ENCODE results near the gene ASIC1. TPM values are rescaled to one million over a fixed set of nuclear protein-coding genes. Genes with fewer than 3 reads are reported as not detected.

Gene ASIC1
- total and polyA plus RNA-seq, 2 experiments from 2014 or later, result 0.76 to 1.5 TPM

- no peak overlapping the region for H3K27ac ChIP-seq (ENCODE audit: low read depth)
- no peak overlapping the region; the same call in 2 of the 3 replicates for H3K4me3 Mint-ChIP-seq
These were observed 31.4 kb downstream of the ASIC1 start for GRCh38 chr12:50088577-50089335.

GRCh38 chr12:50089730-50090129 is 32.3 kb downstream of the ASIC1 start:
- Histone ChIP-seq H3K4me3 (no peak overlapping the region), H3F3A (replicated peaks; ENCODE audit: low read depth) (peaks cover 31% of the 10 kb centered on the region), H3K4me1 (ENCODE audit: insufficient read depth) (no peaks in the 10 kb centered on the region; the same call in 1 of the 2 replicates), H3K36me3 (ENCODE audit: insufficient read depth) (peaks cover 74% of the 10 kb centered on the region), H3K4me2 (no peak overlapping the region), H3K27me3 (ENCODE audit: insufficient read depth) (no peaks in the 10 kb centered on the region), H4K20me1 (replicated peaks; ENCODE audit: insufficient read depth) (peaks cover 21% of the 10 kb centered on the region), H3K9me2 (ENCODE audit: insufficient read depth) (no peaks in the 10 kb centered on the region), H2AFZ (no peak overlapping the region), H3K27ac (ENCODE audit: low read depth) (no peak overlapping the region), H3K79me2 (replicated peaks; ENCODE audit: insufficient read depth) (peaks cover 18% of the 10 kb centered on the region)
- Mint-ChIP-seq H3K4me3 (no peak overlapping the region), H3K27ac (no peak overlapping the region), H3K9me3 (no peaks in the 10 kb centered on the region), H3K27me3 (ENCODE audit: insufficient read depth, low read depth, poor library complexity) (no peaks in the 10 kb centered on the region), H3K36me3 (ENCODE audit: low read depth) (peaks cover 90% of the 10 kb centered on the region), H3K4me1 (peaks cover 14% of the 10 kb centered on the region; the same call in 2 of the 3 replicates)
- no peak for ATAC-seq
- DNase-seq (ENCODE audit: low spot score), result no peak
- TF ChIP-seq CREB1 (CRISPR knock-in tag; IDR thresholded peaks at IDR 0.05; ENCODE audit: low read depth) (no peak), ZNF114 (CRISPR knock-in tag; IDR thresholded peaks at IDR 0.05) (no peak), JUNB (IDR thresholded peaks at IDR 0.05; ENCODE audit: unreplicated experiment) (no peak), ETS1 (IDR thresholded peaks at IDR 0.05) (no peak), REST (IDR thresholded peaks at IDR 0.05; ENCODE audit: unreplicated experiment) (no peak)

More at GRCh38 chr12:50088577-50089335, 31.4 kb downstream of the ASIC1 start:
- ATAC-seq, result peak; percentile 4; the same call in 1 of the 3 replicates
- H3K4me1 Mint-ChIP-seq, result peaks cover 14% of the 10 kb centered on the region; the same call in 2 of the 3 replicates
- Histone ChIP-seq H3K9me2 (ENCODE audit: insufficient read depth) (no peaks in the 10 kb centered on the region), H3K36me3 (ENCODE audit: insufficient read depth) (peaks cover 65% of the 10 kb centered on the region), H3K79me2 (replicated peaks; ENCODE audit: insufficient read depth) (peaks cover 27% of the 10 kb centered on the region), H3K4me2 (no peak overlapping the region), H3K4me1 (ENCODE audit: insufficient read depth) (peaks cover 5% of the 10 kb centered on the region), H4K20me1 (replicated peaks; ENCODE audit: insufficient read depth) (peaks cover 18% of the 10 kb centered on the region), H2AFZ (no peak overlapping the region), H3K27me3 (ENCODE audit: insufficient read depth) (no peaks in the 10 kb centered on the region), H3K4me3 (no peak overlapping the region), H3F3A (replicated peaks; ENCODE audit: low read depth) (peaks cover 31% of the 10 kb centered on the region)
- H3K27ac Mint-ChIP-seq, result no peak overlapping the region
- H3K36me3 Mint-ChIP-seq (ENCODE audit: low read depth), result peaks cover 80% of the 10 kb centered on the region
- H3K9me3 Mint-ChIP-seq, result no peaks in the 10 kb centered on the region; the same call in 2 of the 3 replicates
- TF ChIP-seq CTCF (conservative IDR thresholded peaks at IDR 0.05; ENCODE audit: low read depth in 2 of 2) (peak; percentile 74 to 78), NANOG (IDR thresholded peaks at IDR 0.05; ENCODE audit: borderline replicate concordance) (no peak)
- DNase-seq (ENCODE audit: low spot score), result peak; percentile 83
- H3K27me3 Mint-ChIP-seq (ENCODE audit: insufficient read depth, low read depth, poor library complexity), result no peaks in the 10 kb centered on the region
